IPS-18a (cell line): Measurements from ENCODE around the gene CTDP1.
"Not testable (repeated sequence)": the region's sequence is repeated elsewhere in the genome, so short reads cannot be mapped to it uniquely, and the experiment has no call there.

ENCODE experiments used
- H3K27ac ChIP-seq: one replicate; pipeline ENCODE4 v1.5.1; 2013; ENCODE audit warnings: low read length
- H3K27me3 ChIP-seq: one replicate; pipeline ENCODE4 v1.6.1; 2013; ENCODE audit warnings: mild to moderate bottlenecking, low read length; ENCODE audit not compliant: control insufficient read depth, insufficient read depth
- H3K36me3 ChIP-seq: one replicate; pipeline ENCODE4 v1.6.1; 2013; ENCODE audit warnings: low read depth, low read length; ENCODE audit not compliant: control insufficient read depth
- H3K4me1 ChIP-seq: one replicate; pipeline ENCODE4 v1.6.1; 2013; ENCODE audit warnings: low read depth, low read length; ENCODE audit not compliant: control insufficient read depth
- H3K4me3 ChIP-seq: one replicate; pipeline ENCODE4 v1.5.1; 2013; ENCODE audit warnings: low read length
- H3K9ac ChIP-seq: one replicate; pipeline ENCODE4 v1.6.1; 2013; ENCODE audit warnings: mild to moderate bottlenecking, low read length, moderate library complexity
- H3K9me3 ChIP-seq: one replicate; pipeline ENCODE4 v1.6.1; 2013; ENCODE audit warnings: low read depth, low read length; ENCODE audit not compliant: control insufficient read depth

The CTDP1 gene

DNA sequence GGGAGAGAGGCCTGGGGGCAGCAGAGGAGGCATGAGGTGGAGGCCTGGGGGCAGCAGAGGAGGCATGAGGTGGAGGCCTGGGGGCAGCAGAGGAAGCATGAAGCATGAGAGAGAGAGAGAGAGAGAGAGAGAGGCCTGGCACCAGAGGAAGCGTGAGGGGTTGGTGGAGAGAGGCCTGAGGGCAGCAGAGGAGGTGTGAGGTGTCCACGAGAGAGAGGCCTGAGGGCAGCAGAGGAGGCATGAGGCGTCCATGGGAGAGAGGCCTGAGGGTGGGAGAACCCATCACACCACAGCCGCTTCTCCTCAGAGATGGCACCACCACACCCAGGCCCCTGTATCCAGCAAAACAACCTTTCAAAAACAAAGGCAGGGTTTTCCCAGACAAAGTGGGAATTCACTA is 62.5 kb downstream of the CTDP1 start:
- Histone ChIP-seq H3K4me3 (no peak overlapping the region), H3K9ac (no peak overlapping the region), H3K9me3 (no peaks in the 10 kb centered on the region), H3K4me1 (no peaks in the 10 kb centered on the region), H3K27me3 (no peaks in the 10 kb centered on the region), H3K27ac (no peak overlapping the region), H3K36me3 (peaks cover 9% of the 10 kb centered on the region)

DNA sequence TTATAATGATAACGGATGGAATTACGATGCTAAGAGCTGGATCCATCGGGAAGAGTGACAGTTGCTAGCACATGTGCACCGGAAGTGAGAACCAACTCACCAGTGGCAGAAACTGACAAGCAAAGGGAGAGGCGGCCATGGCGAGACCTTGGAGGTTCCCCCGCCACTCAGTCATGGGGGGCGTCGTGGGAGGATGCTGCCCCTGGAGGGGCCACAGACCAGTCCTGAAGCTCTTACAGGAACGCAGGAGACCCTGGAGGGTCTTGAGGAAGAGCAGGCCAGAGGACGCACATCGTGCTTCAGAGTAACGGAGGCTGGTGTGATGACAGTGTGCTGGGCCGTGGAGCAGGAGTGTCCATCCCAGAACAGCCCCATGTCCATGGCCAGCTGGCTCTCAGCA is 65.0 kb downstream of the CTDP1 start:
- Histone ChIP-seq H3K4me1 (no peaks in the 10 kb centered on the region), H3K27me3 (no peaks in the 10 kb centered on the region), H3K36me3 (peaks cover 6% of the 10 kb centered on the region), H3K4me3 (no peak overlapping the region), H3K27ac (no peak overlapping the region), H3K9me3 (no peaks in the 10 kb centered on the region), H3K9ac (no peak overlapping the region)

DNA sequence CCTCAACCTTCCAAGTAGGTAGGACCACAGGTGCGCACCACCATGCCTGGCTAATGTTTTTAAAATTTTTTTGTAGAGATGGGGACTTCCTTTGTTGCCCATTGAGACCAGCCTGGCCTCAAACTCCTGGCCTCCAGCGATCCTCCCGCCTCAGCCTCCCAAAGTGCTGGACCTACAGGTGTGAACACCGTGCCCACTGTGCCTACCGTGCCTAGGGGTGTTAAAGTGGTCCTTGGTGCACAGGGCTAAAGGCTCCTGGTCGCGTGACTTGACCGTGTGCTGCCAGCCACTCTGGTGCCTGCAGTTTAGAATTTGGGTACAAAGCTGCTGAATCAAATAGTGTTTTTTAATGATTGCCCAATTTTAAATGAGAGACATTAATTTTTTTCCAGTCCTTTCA is 67.1 kb downstream of the CTDP1 start:
- Histone ChIP-seq H3K9ac (no peak overlapping the region), H3K36me3 (no peaks in the 10 kb centered on the region), H3K27me3 (no peaks in the 10 kb centered on the region)

DNA sequence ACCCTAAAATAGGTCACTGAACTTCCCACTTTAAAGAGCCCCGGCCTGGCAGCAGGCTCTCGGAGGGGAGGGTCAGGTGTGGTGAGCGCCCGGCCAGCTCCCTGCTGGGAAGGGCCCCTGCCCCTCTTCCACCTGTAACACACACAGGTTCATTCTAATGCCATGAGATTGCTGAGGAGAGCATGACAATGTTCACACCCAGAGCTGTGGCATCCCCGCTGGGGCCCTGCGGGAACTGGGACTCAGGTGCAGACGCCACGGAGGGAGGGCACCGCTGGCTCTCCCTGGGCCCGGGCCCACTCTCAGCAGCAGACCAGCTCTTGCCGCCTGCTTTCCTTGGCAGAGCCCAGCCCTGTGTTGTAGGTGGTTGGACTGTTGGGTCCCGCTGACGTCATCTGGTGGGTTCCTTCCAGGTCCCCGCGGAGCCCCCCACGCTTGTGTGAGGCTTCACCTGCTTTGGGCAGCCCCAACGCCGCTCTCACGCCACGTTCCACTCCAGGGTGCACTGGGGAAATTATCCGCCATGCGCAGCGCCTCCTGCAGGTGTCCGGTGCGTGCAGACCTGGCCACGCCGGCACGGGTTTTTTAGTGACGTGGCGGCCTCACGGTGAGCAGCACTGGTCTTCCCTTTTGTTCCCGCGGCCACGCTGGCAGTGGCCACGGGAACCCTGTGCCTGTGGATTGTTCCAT is 67.7 kb downstream of the CTDP1 start:
- no peaks in the 10 kb centered on the region for H3K36me3 ChIP-seq
- H3K4me3 ChIP-seq, result no peak overlapping the region
- H3K9ac ChIP-seq, result no peak overlapping the region
- no peaks in the 10 kb centered on the region for H3K27me3 ChIP-seq
- H3K27ac ChIP-seq, result no peak overlapping the region
- H3K9me3 ChIP-seq, result no peaks in the 10 kb centered on the region
- H3K4me1 ChIP-seq, result no peaks in the 10 kb centered on the region

More for the DNA sequence above, 67.1 kb downstream of the CTDP1 start:
- Histone ChIP-seq H3K4me3 (no peak overlapping the region), H3K4me1 (no peaks in the 10 kb centered on the region), H3K9me3 (no peaks in the 10 kb centered on the region), H3K27ac (no peak overlapping the region)

DNA sequence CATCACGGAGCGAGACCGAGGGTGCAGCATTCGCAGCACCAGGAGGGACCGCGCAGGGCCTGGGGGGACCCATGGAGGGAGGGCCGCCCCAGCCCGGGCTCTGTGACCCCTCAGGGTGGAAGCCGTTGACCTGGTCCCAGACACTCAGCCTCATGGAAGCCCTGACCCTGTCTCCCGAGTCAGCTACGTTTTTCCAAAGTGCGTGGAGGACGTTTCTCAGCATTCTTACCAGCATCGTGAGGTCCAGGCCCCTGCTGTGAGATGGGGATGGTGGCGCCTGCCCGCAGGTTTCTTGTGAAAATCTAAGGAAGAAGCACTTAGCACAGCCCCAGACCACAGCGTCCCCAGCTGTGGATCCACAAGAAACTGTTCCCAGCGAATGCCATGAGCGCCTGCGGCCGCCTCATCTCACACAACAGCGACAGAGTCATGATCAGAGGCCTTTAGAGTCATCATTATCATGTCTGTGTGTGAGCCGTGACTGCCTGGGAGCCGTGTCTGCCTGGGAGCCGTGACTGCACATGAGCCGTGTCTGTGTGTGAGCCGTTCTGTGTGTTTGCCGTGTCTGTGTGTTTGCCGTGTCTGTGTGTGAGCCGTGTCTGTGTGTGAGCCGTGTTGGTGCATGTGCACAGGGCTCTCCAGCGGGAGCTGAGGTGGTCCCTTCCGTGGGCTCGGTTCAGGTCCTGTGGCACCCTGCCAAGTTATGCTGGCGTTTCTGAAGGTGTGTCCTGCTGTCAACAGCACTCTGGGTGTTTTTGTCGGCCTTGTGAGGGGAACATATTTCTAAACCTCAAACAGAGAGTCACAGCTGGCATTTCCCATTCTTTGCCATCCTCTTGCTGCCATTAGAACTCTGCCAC is 68.9 kb downstream of the CTDP1 start:
- Histone ChIP-seq H3K36me3 (no peaks in the 10 kb centered on the region), H3K9ac (no peak overlapping the region), H3K4me1 (no peaks in the 10 kb centered on the region), H3K4me3 (no peak overlapping the region), H3K27me3 (no peaks in the 10 kb centered on the region), H3K9me3 (no peaks in the 10 kb centered on the region), H3K27ac (no peak overlapping the region)

DNA sequence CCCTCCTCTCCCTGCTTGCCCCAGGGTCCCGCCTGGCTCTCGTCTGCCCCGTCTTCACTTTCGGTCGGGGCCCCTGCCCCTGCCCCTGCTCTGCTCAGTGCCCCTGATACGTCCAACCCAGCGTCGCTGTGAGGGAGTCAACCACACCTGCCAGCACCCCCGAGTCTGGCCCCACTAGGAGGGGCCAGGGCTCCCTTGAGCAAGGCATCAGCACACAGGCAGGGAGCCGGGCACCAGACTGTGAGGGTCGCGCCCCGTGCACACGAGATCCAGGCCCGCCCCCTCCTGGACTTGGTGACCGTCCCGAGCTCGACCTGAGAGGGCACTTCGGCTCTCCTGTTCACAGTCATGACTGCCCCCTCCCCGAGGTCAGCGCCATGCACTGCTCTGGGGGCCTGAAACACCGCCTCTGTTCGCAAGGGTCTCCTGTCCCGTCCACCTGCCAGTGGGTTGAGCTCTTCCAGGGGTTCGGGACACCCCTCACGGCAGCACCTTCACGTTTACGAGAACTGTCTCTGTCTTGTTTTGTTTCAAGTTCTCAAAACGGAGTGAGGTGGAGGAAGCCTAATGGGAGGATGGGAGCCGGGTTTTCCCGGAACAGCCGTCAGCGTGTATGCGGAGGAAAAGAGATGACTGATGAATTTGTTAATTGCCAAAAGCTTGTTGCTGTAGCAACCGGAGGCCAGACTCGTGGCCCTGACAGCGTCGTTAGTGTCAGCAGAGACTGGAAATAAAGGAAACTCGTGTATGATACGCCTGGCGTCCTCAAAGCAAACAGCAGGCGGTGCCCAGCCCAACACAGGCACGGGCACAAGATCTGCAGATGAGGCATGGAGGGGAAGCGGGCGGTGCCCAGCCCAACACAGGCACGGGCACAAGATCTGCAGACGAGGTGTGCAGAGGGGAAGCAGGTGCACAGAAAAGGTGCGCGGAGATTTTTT is 69.9 kb downstream of the CTDP1 start:
- Histone ChIP-seq H3K4me3 (no peak overlapping the region), H3K27me3 (no peaks in the 10 kb centered on the region), H3K27ac (no peak overlapping the region), H3K9me3 (no peaks in the 10 kb centered on the region), H3K9ac (no peak overlapping the region), H3K36me3 (peaks cover 8% of the 10 kb centered on the region), H3K4me1 (no peaks in the 10 kb centered on the region)

DNA sequence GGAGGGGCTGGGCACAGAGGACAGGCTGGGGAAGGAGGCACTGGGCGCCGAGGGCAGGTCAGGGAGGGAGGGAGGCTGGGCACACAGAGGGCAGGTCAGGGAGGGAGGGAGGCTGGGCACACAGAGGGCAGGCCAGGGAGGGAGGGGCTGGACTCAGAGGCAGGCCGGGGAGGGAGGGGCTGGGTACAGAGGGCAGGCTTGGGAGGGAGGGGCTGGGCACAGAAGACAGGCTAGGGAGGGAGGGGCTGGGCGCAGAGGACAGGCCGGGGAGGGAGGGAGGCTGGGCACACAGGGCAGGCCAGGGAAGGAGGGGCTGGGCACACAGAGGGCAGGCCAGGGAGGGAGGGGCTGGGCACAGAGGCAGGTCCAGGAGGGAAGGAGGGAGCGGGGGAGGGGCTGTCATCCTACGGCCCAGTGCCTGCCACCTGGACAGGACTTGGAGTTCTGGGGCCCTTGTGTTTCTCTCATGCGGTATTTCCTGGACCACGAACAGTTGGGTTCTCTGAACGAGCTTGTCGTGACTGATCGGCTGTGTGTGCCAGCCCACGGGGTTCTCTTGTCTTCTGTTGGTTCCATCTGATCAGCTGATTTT is 71.5 kb downstream of the CTDP1 start:
- no peak overlapping the region for H3K4me3 ChIP-seq
- H3K4me1 ChIP-seq, result no peaks in the 10 kb centered on the region
- H3K9ac ChIP-seq, result no peak overlapping the region
- H3K27me3 ChIP-seq, result no peaks in the 10 kb centered on the region
- peaks cover 8% of the 10 kb centered on the region for H3K36me3 ChIP-seq
- H3K9me3 ChIP-seq, result no peaks in the 10 kb centered on the region
- no peak overlapping the region for H3K27ac ChIP-seq

DNA sequence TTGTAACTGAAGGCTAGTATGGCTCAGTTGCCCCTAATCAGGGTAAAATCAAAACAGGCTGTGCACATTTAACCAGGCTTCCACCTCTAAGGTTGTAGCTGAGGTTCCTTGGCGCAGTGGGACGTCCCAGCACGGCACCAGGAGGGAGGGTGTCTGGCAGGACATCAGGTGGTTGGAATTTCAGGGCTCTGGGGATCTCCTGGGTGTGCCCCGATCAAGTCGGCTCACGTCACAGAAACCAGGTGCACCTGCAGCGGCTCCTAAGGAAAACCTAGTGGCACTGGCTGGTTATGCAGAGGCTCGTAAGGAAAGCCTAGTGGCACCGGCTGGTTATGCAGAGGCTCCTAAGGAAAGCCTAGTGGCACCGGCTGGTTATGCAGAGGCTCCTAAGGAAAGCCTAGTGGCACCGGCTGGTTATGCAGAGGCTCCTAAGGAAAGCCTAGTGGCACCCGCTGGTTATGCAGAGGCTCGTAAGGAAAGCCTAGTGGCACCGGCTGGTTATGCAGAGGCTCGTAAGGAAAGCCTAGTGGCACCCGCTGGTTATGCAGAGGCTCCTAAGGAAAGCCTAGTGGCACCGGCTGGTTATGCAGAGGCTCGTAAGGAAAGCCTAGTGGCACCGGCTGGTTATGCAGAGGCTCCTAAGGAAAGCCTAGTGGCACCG is 72.4 kb downstream of the CTDP1 start:
- H3K4me3 ChIP-seq, H3K9me3 ChIP-seq, H3K36me3 ChIP-seq, H3K4me1 ChIP-seq, H3K27ac ChIP-seq, H3K9ac ChIP-seq, H3K27me3 ChIP-seq: not testable (repeated sequence)

DNA sequence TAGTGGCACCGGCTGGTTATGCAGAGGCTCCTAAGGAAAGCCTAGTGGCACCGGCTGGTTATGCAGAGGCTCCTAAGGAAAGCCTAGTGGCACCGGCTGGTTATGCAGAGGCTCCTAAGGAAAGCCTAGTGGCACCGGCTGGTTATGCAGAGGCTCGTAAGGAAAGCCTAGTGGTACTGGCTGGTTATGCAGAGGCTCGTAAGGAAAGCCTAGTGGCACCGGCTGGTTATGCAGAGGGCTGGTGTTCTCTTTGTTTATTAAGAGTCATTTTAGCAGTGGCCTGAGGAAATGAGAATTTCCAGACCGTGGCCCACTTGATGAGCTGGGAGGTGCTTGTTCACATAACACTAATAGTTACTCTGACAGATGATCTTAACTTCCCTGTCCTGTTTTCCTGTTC is 73.3 kb downstream of the CTDP1 start:
- not testable (repeated sequence) for H3K36me3 ChIP-seq, H3K4me1 ChIP-seq, H3K9me3 ChIP-seq, H3K27ac ChIP-seq, H3K27me3 ChIP-seq, H3K9ac ChIP-seq, H3K4me3 ChIP-seq

DNA sequence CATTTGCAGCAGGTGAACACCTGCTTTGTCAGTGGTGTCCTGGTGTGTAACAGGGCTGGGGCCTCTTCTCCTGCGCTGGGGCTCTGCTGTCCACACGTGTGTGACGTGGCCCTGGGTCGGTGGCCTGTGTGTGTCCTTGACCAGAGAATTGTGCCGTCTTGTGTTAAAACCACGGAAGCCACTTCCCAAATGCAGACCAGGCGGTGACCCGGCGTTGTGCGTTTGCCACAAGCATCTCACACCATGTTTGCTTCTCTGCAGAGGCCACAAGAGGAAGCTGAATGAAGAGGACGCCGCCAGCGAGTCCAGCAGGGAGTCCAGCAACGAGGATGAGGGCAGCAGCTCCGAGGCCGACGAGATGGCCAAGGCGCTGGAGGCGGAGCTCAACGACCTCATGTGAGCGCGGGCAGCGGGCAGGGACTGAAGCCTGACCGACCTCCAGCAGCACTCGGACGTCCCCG is 73.8 kb downstream of the CTDP1 start:
- H3K27me3 ChIP-seq, result no peaks in the 10 kb centered on the region
- peaks cover 8% of the 10 kb centered on the region for H3K36me3 ChIP-seq
- no peak overlapping the region for H3K4me3 ChIP-seq
- no peaks in the 10 kb centered on the region for H3K4me1 ChIP-seq
- no peak overlapping the region for H3K27ac ChIP-seq
- H3K9ac ChIP-seq, result no peak overlapping the region
- no peaks in the 10 kb centered on the region for H3K9me3 ChIP-seq
